K562 (cell line): ENCODE data around the gene ASPRV1. TPM values are rescaled to one million over a fixed set of nuclear protein-coding genes. Genes with fewer than 3 reads are reported as not detected.

Experiments used
- ATAC-seq: fragments of 200-7000 bp; cut with Tn5 transposase; 3 replicates; pipeline ENCODE4 v1.9.1; 2020; ENCODE audit warnings: moderate library complexity
- BruUV-seq: library from RNA; stranded (reverse); fragments of 400-500 nt; replicated peaks from 2 replicates; lab custom pipeline; 2021; lab: Mats Ljungman, UMichigan
- CTCF ChIA-PET: fragments of 300-600 bp; formaldehyde crosslinking; extraction: SDS; loops from one replicate; lab custom pipeline; 2021; ENCODE audit warnings: low intra/inter-chr PET ratio; lab: Yijun Ruan, JAX
- POLR2A ChIA-PET: fragments of 300-600, 350-650 bp; sonication (Branson Sonifier 250); formaldehyde crosslinking; extraction: SDS; loops from one replicate; lab custom pipeline; 2021; ENCODE audit warnings: antibody characterized with exemption, inconsistent platforms; lab: Yijun Ruan, JAX
- DNase-seq, 4 experiments: peaks; one replicate each; pipeline versions ENCODE4 v3.0.0 to v3.0.0-alpha.2; 2011 to 2018; ENCODE audit warnings: low spot score in 3 of 4, mixed read lengths in 3 of 4; ENCODE audit errors: extremely low read depth in 1 of 4
- FAIRE-seq: peaks from 2 replicates; lab custom pipeline; 2011; peaks lifted over from hg19 to GRCh38; lab: Jason Lieb, UNC
- H2AFZ ChIP-seq: 2 replicates; pipeline ENCODE4 v1.6.0; 2011; ENCODE audit warnings: low read depth, low read length, control low read depth, inconsistent platforms
- H3K27ac ChIP-seq: fragments of 200-600 bp; 3 replicates; pipeline ENCODE4 v1.8.0; 2011; ENCODE audit warnings: low read depth, mild to moderate bottlenecking, control low read depth, inconsistent platforms, low read length, moderate library complexity, mixed read lengths; ENCODE audit errors: extremely low read depth
- H3K27me3 ChIP-seq, 2 experiments: fragments of 300-600 bp in 1 of 2; 2 replicates in 1 of 2; 3 replicates in 1 of 2; pipeline versions ENCODE4 v1.6.0 to v1.8.0; 2011; ENCODE audit warnings: inconsistent platforms in 2 of 2, low read length in 2 of 2, mild to moderate bottlenecking in 1 of 2, mixed read lengths in 1 of 2, moderate library complexity in 1 of 2; ENCODE audit not compliant: control insufficient read depth in 2 of 2, insufficient read depth in 2 of 2
- H3K36me3 ChIP-seq: fragments of 300-600 bp; 3 replicates; pipeline ENCODE4 v1.8.0; 2011; ENCODE audit warnings: mild to moderate bottlenecking, low read length, inconsistent platforms; ENCODE audit not compliant: control insufficient read depth, insufficient read depth
- H3K4me1 ChIP-seq, 2 experiments: fragments of 200-600 bp in 1 of 2; replicated peaks in 1 of 2; 2 replicates in 1 of 2; 3 replicates in 1 of 2; pipeline versions ENCODE4 v1.5.1 to v1.8.0; 2011; ENCODE audit warnings: inconsistent platforms in 2 of 2, low read length in 2 of 2, mild to moderate bottlenecking in 1 of 2, mixed read lengths in 1 of 2, moderate library complexity in 1 of 2; ENCODE audit not compliant: control insufficient read depth in 2 of 2, insufficient read depth in 2 of 2
- H3K4me2 ChIP-seq: 2 replicates; pipeline ENCODE4 v1.6.1; 2011; ENCODE audit warnings: low read length, control low read depth, inconsistent platforms, mixed read lengths; ENCODE audit not compliant: insufficient read depth
- H3K4me3 ChIP-seq: fragments of 200-600 bp; sonication (generic), shearing (Covaris generic); 2 replicates; pipeline ENCODE4 v1.5.1; 2016; ENCODE audit warnings: control low read depth, inconsistent platforms
- H3K79me2 ChIP-seq: fragments of 200-600 bp; 3 replicates; pipeline ENCODE4 v1.8.0; 2011; ENCODE audit warnings: low read length, inconsistent platforms; ENCODE audit not compliant: control insufficient read depth, insufficient read depth
- H3K9ac ChIP-seq, 2 experiments: 2 replicates each; pipeline versions ENCODE4 v1.6.0 to v1.6.1; 2011; ENCODE audit warnings: low read depth in 2 of 2, low read length in 2 of 2, control low read depth in 1 of 2, inconsistent platforms in 1 of 2, mild to moderate bottlenecking in 1 of 2, mixed read lengths in 1 of 2; ENCODE audit not compliant: insufficient read depth in 1 of 2
- H3K9me1 ChIP-seq: one replicate; pipeline ENCODE4 v1.6.0; 2011; ENCODE audit warnings: inconsistent platforms, mild to moderate bottlenecking, low read length, moderate library complexity; ENCODE audit not compliant: control insufficient read depth, insufficient read depth
- H3K9me3 ChIP-seq: replicated peaks from 2 replicates; pipeline ENCODE4 v1.5.1; 2011; ENCODE audit warnings: low read depth, low read length, inconsistent platforms; ENCODE audit not compliant: control insufficient read depth, insufficient read depth
- H4K20me1 ChIP-seq: replicated peaks from 2 replicates; pipeline ENCODE4 v1.6.1; 2011; ENCODE audit warnings: low read length, inconsistent platforms, mixed read lengths; ENCODE audit not compliant: control insufficient read depth, insufficient read depth
- ADNP ChIP-seq: fragments of 200-800 bp; sonication (Bioruptor generic); IDR thresholded peaks from 2 replicates; pipeline ENCODE4 v1.6.1; 2016; ENCODE audit warnings: missing genetic modification characterization, missing compliant biosample characterization
- BRCA1 ChIP-seq, 2 experiments: fragments of 450-650 bp in 1 of 2; sonication (generic) in 1 of 2; formaldehyde crosslinking in 1 of 2; IDR thresholded peaks; 2 replicates each; pipeline versions ENCODE4 v1.5.0 to v1.6.1; 2017 to 2020; ENCODE audit warnings: mild to moderate bottlenecking in 1 of 2, missing genetic modification reagents in 1 of 2
- MEF2D ChIP-seq: conservative IDR thresholded peaks from 2 replicates; pipeline ENCODE4 v1.6.1; 2016; ENCODE audit warnings: low read depth, missing genetic modification characterization, missing compliant biosample characterization
- PHB ChIP-seq: fragments of 250-450 bp; sonication (Bioruptor Pico); IDR thresholded peaks from 2 replicates; pipeline ENCODE4 v1.5.0; 2021
- POLR2AphosphoS2 ChIP-seq: IDR thresholded peaks from 2 replicates; pipeline ENCODE4 v1.6.1; 2012; ENCODE audit warnings: low read length, improper control_type of control experiment
- RFX7 ChIP-seq: fragments of 250-450 bp; sonication (Bioruptor Pico); IDR thresholded peaks from 2 replicates; pipeline ENCODE4 v1.5.1; 2021; ENCODE audit warnings: mild to moderate bottlenecking
- YY1 ChIP-seq, 3 experiments: IDR thresholded peaks; 2 replicates each; pipeline ENCODE4 v1.6.1; 2011; ENCODE audit warnings: low read length in 2 of 3, mild to moderate bottlenecking in 2 of 3, moderate library complexity in 2 of 3, borderline replicate concordance in 1 of 3, control low read depth in 1 of 3, low read depth in 1 of 3; ENCODE audit not compliant: insufficient read depth in 3 of 3, insufficient replicate concordance in 2 of 3, control insufficient read depth in 1 of 3, insufficient read length in 1 of 3; ENCODE audit errors: extremely low read depth in 1 of 3
- ZKSCAN8 ChIP-seq: fragments of 200-800 bp; sonication (Bioruptor generic); IDR thresholded peaks from 2 replicates; pipeline ENCODE4 v1.6.1; 2016; ENCODE audit warnings: missing genetic modification characterization, missing compliant biosample characterization
- WGBS: fragments of 100-300 bp; shearing (Covaris generic); methylation state at CpG from one replicate; pipeline ENCODE4 v1.1.6; 2016; ENCODE audit warnings: low coverage, mixed read lengths; ENCODE audit not compliant: insufficient coverage; ENCODE audit errors: missing lambda C conversion rate; 5-methylcytosine and 5-hydroxymethylcytosine counted together
- in situ Hi-C: fragments of 300-500 bp; cut with MboI; formaldehyde crosslinking; loops from 4 replicates; pipeline ENCODE4 v1.15.0; 2018; ENCODE audit warnings: inconsistent platforms, mixed read lengths
- intact Hi-C: fragments of 100-400 bp; cut with micrococcal nuclease; formaldehyde crosslinking; loops from 2 replicates; pipeline ENCODE4 v1.14.2; 2022
- polyA plus RNA-seq, 8 experiments: library from polyadenylated mRNA; depleted of rRNA in 4 of 8; stranded (reverse) in 5 of 8; unstranded in 3 of 8; fragments of >200 nt; fragmentation: Nextera tagmentation in 2 of 8; fragmentation: Illumina TruSeq in 1 of 8; extraction: Ambion mirVana in 2 of 8; extraction: Trizol in 1 of 8; gene quantifications; 2 replicates each; pipeline versions ENCODE4 v1.2.1 to v1.2.3, GENCODE V29; 2011 to 2014; ENCODE audit warnings: inconsistent platforms in 1 of 8, missing spikeins in 1 of 8
- total RNA-seq, 7 experiments: library from RNA; depleted of rRNA in 6 of 7; stranded (reverse); fragments of >200 nt in 6 of 7; fragmentation: Illumina TruSeq in 2 of 7; extraction: Trizol in 2 of 7; gene quantifications; 2 replicates each; pipeline versions ENCODE4 v1.2.1 to v1.2.3, GENCODE V29; 2011 to 2021; ENCODE audit warnings: low replicate concordance in 1 of 7
- TF ChIP-seq, protein P1 (sequence below), 2 experiments: fragments of 450-650 bp; IDR thresholded peaks; 2 replicates each; pipeline ENCODE4 v1.6.1; 2018; ENCODE audit warnings: mild to moderate bottlenecking in 2 of 2, low read depth in 1 of 2; ENCODE audit not compliant: partially characterized antibody in 2 of 2
- TF ChIP-seq, protein P2 (sequence below), 2 experiments: fragments of 250-450 bp in 1 of 2; fragments of 450-650 bp in 1 of 2; sonication (Bioruptor Pico) in 1 of 2; IDR thresholded peaks; 2 replicates each; pipeline versions ENCODE4 v1.6.1 to v1.8.0; 2016 to 2021; ENCODE audit warnings: mild to moderate bottlenecking in 2 of 2, moderate library complexity in 2 of 2, missing compliant biosample characterization in 1 of 2, missing genetic modification characterization in 1 of 2

Gene ASPRV1
- total and polyA plus RNA-seq, 9 of the 15 experiments (the other 6 are each of a cell fraction or from before 2014, with no cell fraction given) = 0.17 to 0.72 (median 0.47) TPM; not detected in 1

GRCh38 chr2:69977906-69978482 lies 16.6 kb upstream of the ASPRV1 start:
- peak overlapping the region; percentile 64 to 84 for H3K9ac ChIP-seq
- no peaks in the 10 kb centered on the region for H3K36me3 ChIP-seq
- ChIA-PET CTCF (no interaction called here), POLR2A (interaction anchor here (0.6 to 1.5 kb wide), 6 partner anchors 12 to 316 kb away, joined by 3 to 8 read pairs (median 4); partner anchors contain the start of gene MXD1)
- no peaks in the 10 kb centered on the region for H3K79me2 ChIP-seq
- FAIRE-seq (no peak), ATAC-seq (peak; percentile 9), DNase-seq (peak in 1 of 4 experiments; percentile 30)
- intact Hi-C loops = loop anchor here (5.0 kb wide), 1 partner anchor 46 kb away; no protein-coding TSS in a partner anchor
- H3K27me3 ChIP-seq = no peaks in the 10 kb centered on the region
- peaks cover 3% of the 10 kb centered on the region for H3K9me1 ChIP-seq
- no peak overlapping the region for H3K4me3 ChIP-seq
- no peaks in the 10 kb centered on the region for H4K20me1 ChIP-seq
- H3K27ac ChIP-seq = peak overlapping the region; percentile 92
- 19% methylated on average over 4 of the region's 4 CpGs for WGBS
- in situ Hi-C loops = no loop called here
- H3K9me3 ChIP-seq = no peaks in the 10 kb centered on the region
- H3K4me2 ChIP-seq = peak overlapping the region; percentile 79
- peak overlapping the region; percentile 93 for H2AFZ ChIP-seq
- H3K4me1 ChIP-seq = peaks cover 56 to 67% of the 10 kb centered on the region in 2 experiments
- BruUV-seq = TSS peak; percentile 86
- peak; percentile 38; the same call in 1 of the 2 replicates for TF ChIP-seq PHB (CRISPR knock-in tag)
- TF ChIP-seq ADNP (tag) = peak; percentile 30; the same call in 1 of the 2 replicates
- TF ChIP-seq, protein P1, sequence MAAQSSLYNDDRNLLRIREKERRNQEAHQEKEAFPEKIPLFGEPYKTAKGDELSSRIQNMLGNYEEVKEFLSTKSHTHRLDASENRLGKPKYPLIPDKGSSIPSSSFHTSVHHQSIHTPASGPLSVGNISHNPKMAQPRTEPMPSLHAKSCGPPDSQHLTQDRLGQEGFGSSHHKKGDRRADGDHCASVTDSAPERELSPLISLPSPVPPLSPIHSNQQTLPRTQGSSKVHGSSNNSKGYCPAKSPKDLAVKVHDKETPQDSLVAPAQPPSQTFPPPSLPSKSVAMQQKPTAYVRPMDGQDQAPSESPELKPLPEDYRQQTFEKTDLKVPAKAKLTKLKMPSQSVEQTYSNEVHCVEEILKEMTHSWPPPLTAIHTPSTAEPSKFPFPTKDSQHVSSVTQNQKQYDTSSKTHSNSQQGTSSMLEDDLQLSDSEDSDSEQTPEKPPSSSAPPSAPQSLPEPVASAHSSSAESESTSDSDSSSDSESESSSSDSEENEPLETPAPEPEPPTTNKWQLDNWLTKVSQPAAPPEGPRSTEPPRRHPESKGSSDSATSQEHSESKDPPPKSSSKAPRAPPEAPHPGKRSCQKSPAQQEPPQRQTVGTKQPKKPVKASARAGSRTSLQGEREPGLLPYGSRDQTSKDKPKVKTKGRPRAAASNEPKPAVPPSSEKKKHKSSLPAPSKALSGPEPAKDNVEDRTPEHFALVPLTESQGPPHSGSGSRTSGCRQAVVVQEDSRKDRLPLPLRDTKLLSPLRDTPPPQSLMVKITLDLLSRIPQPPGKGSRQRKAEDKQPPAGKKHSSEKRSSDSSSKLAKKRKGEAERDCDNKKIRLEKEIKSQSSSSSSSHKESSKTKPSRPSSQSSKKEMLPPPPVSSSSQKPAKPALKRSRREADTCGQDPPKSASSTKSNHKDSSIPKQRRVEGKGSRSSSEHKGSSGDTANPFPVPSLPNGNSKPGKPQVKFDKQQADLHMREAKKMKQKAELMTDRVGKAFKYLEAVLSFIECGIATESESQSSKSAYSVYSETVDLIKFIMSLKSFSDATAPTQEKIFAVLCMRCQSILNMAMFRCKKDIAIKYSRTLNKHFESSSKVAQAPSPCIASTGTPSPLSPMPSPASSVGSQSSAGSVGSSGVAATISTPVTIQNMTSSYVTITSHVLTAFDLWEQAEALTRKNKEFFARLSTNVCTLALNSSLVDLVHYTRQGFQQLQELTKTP (IDR thresholded peaks at IDR 0.05; ENCODE audit: low read depth in 1 of 2, partially characterized antibody in 2 of 2) = peak in 1 of 2 experiments; percentile 5
- TF ChIP-seq BRCA1 (IDR thresholded peaks at IDR 0.05) = no peak
- TF ChIP-seq BRCA1 (CRISPR knock-in tag; IDR thresholded peaks at IDR 0.05) = no peak
- TF ChIP-seq YY1 (IDR thresholded peaks at IDR 0.05; ENCODE audit: borderline replicate concordance in 1 of 3, control insufficient read depth in 1 of 3, extremely low read depth in 1 of 3, insufficient read depth in 3 of 3, insufficient read length in 1 of 3, insufficient replicate concordance in 2 of 3, low read depth in 1 of 3, low read length in 2 of 3) = peak in 1 of 3 experiments; percentile 66
- peak; percentile 31; the same call in 1 of the 2 replicates for TF ChIP-seq MEF2D (tag)
- TF ChIP-seq, protein P2, sequence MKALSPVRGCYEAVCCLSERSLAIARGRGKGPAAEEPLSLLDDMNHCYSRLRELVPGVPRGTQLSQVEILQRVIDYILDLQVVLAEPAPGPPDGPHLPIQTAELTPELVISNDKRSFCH (CRISPR knock-in tag; IDR thresholded peaks at IDR 0.05) = 0 out of 2 replicates have a peak, but pooled peaks have one; percentile 30
- TF ChIP-seq, protein P2 (tag; IDR thresholded peaks at IDR 0.05) = no peak
- TF ChIP-seq RFX7 (CRISPR knock-in tag) = peak; percentile 6; the same call in 1 of the 2 replicates
- no peak for TF ChIP-seq POLR2AphosphoS2
- TF ChIP-seq ZKSCAN8 = 0 out of 2 replicates have a peak, but pooled peaks have one; percentile 75
